ENCODE data around the gene CEACAM1.

The CEACAM1 gene

GRCh38 chr19:42544146-42544545 lies 15.9 kb upstream of the CEACAM1 start:
- Histone ChIP-seq H3K9ac (ENCODE audit: low read length) (no peak overlapping the region), H3K4me2 (ENCODE audit: low read depth, low read length) (no peak overlapping the region), H3F3A (ENCODE audit: insufficient read depth, low read length) (no peaks in the 10 kb centered on the region), H3K9me3 (replicated peaks; ENCODE audit: insufficient read depth, low read length) (no peaks in the 10 kb centered on the region), H3K9me2 (replicated peaks; ENCODE audit: insufficient read depth, low read length) (no peaks in the 10 kb centered on the region), H3K27ac (ENCODE audit: low read length) (no peak overlapping the region), H3K36me3 (replicated peaks; ENCODE audit: insufficient read depth, low read length) (no peaks in the 10 kb centered on the region), H3K79me2 (ENCODE audit: low read length) (no peaks in the 10 kb centered on the region), H3K4me1 (ENCODE audit: low read length) (no peaks in the 10 kb centered on the region), H3K4me3 (ENCODE audit: low read length) (no peak overlapping the region), H4K20me1 (ENCODE audit: insufficient read depth, low read length) (no peaks in the 10 kb centered on the region), H2AFZ (ENCODE audit: low read length) (no peak overlapping the region), H3K27me3 (replicated peaks; ENCODE audit: insufficient read depth, low read length) (no peaks in the 10 kb centered on the region; the same call in 1 of the 2 replicates)
- no peak for DNase-seq
- TF ChIP-seq EZH2 (optimal IDR thresholded peaks at IDR 0.05; ENCODE audit: low read depth, low read length): no peak
- no peak for TF ChIP-seq CTCF (IDR thresholded peaks at IDR 0.05; ENCODE audit: low read length)
- TF ChIP-seq EZH2phosphoT487 (IDR thresholded peaks at IDR 0.05; ENCODE audit: low read length): no peak

GRCh38 chr19:42542791-42543190 lies 14.5 kb upstream of the CEACAM1 start:
- Histone ChIP-seq H4K20me1 (ENCODE audit: insufficient read depth, low read length) (no peaks in the 10 kb centered on the region), H3K36me3 (replicated peaks; ENCODE audit: insufficient read depth, low read length) (no peaks in the 10 kb centered on the region), H3K9me3 (replicated peaks; ENCODE audit: insufficient read depth, low read length) (no peaks in the 10 kb centered on the region), H3K4me3 (ENCODE audit: low read length) (no peak overlapping the region), H3K27ac (ENCODE audit: low read length) (no peak overlapping the region), H3K27me3 (replicated peaks; ENCODE audit: insufficient read depth, low read length) (no peaks in the 10 kb centered on the region; the same call in 1 of the 2 replicates), H3K4me1 (ENCODE audit: low read length) (no peaks in the 10 kb centered on the region), H3K9ac (ENCODE audit: low read length) (no peak overlapping the region), H3K4me2 (ENCODE audit: low read depth, low read length) (no peak overlapping the region), H2AFZ (ENCODE audit: low read length) (no peak overlapping the region), H3K9me2 (replicated peaks; ENCODE audit: insufficient read depth, low read length) (no peaks in the 10 kb centered on the region), H3F3A (ENCODE audit: insufficient read depth, low read length) (no peaks in the 10 kb centered on the region), H3K79me2 (ENCODE audit: low read length) (no peaks in the 10 kb centered on the region)
- no peak for DNase-seq
- TF ChIP-seq EZH2 (optimal IDR thresholded peaks at IDR 0.05; ENCODE audit: low read depth, low read length) (no peak), EZH2phosphoT487 (IDR thresholded peaks at IDR 0.05; ENCODE audit: low read length) (no peak)

GRCh38 chr19:42540071-42540553 lies 11.8 kb upstream of the CEACAM1 start:
- TF ChIP-seq EZH2 (optimal IDR thresholded peaks at IDR 0.05; ENCODE audit: low read depth, low read length): no peak
- no peak for TF ChIP-seq EZH2phosphoT487 (IDR thresholded peaks at IDR 0.05; ENCODE audit: low read length)
- no peak for TF ChIP-seq CTCF (IDR thresholded peaks at IDR 0.05; ENCODE audit: low read length)
- H3K27me3 ChIP-seq (replicated peaks; ENCODE audit: insufficient read depth, low read length): 0 out of 2 replicates have a peak, but pooled peaks cover 4% of the 10 kb centered on the region
- H3K4me3 ChIP-seq (ENCODE audit: low read length): no peak overlapping the region
- H3K9me2 ChIP-seq (replicated peaks; ENCODE audit: insufficient read depth, low read length): no peaks in the 10 kb centered on the region
- no peaks in the 10 kb centered on the region for H3K36me3 ChIP-seq (replicated peaks; ENCODE audit: insufficient read depth, low read length)
- no peak overlapping the region for H3K4me2 ChIP-seq (ENCODE audit: low read depth, low read length)
- no peak for DNase-seq
- H3K9me3 ChIP-seq (replicated peaks; ENCODE audit: insufficient read depth, low read length): no peaks in the 10 kb centered on the region
- no peaks in the 10 kb centered on the region for H4K20me1 ChIP-seq (ENCODE audit: insufficient read depth, low read length)
- no peaks in the 10 kb centered on the region for H3F3A ChIP-seq (ENCODE audit: insufficient read depth, low read length)
- H3K79me2 ChIP-seq (ENCODE audit: low read length): no peaks in the 10 kb centered on the region
- no peaks in the 10 kb centered on the region for H3K4me1 ChIP-seq (ENCODE audit: low read length)
- no peak overlapping the region for H2AFZ ChIP-seq (ENCODE audit: low read length)
- no peak overlapping the region for H3K9ac ChIP-seq (ENCODE audit: low read length)
- no peak overlapping the region for H3K27ac ChIP-seq (ENCODE audit: low read length)
